GM18507 (cell line): ENCODE results near the gene OSBPL9.

Experiments
- DNase-seq: peaks from one replicate; pipeline ENCODE4 v3.0.0; 2011; ENCODE audit warnings: low read depth; ENCODE audit not compliant: insufficient read length; ENCODE audit errors: extremely low spot score
- FAIRE-seq: peaks from 2 replicates; lab custom pipeline; 2011; peaks lifted over from hg19 to GRCh38; lab: Jason Lieb, UNC

OSBPL9 gene

DNA sequence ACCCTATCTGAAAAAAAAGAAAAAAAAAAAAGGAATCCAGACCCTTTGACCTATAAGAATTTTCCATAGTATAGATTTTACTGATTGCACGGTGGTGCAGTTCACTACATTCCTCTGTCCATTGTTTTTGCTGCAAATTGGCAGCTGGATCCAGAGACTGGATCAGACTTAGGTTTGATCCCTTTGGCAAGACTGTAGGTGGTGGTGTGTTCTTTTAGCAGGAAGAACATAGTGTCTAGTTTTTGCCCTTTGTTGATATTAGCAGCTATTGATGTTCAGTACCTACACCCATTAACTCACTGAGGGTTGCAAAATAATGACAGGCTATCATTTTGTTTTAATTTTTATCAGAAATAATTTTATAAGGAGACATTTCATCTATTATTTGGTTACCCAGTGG, 37.1 kb downstream of the OSBPL9 start:
- DNase-seq: no peak
- FAIRE-seq: no peak

DNA sequence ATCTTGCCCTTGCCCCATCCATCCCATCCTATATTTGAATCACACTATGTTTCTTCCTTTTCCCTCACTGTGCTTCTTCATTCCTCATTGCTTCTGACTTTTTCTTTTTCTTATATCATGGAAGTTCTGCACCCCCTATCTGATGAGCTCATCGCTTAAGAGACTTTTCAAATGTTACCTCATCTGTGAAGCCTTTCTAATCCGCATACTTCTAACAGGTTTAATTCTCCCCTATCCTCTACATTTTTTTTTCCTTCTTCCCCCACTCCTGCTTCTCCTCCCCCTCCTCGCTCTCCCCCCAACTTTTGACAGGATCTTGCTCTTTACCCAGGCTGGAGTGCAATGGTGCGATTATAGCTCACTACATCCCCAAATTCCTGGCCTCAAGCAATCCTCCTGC, 39.5 kb downstream of the OSBPL9 start:
- no peak for FAIRE-seq
- no peak for DNase-seq

DNA sequence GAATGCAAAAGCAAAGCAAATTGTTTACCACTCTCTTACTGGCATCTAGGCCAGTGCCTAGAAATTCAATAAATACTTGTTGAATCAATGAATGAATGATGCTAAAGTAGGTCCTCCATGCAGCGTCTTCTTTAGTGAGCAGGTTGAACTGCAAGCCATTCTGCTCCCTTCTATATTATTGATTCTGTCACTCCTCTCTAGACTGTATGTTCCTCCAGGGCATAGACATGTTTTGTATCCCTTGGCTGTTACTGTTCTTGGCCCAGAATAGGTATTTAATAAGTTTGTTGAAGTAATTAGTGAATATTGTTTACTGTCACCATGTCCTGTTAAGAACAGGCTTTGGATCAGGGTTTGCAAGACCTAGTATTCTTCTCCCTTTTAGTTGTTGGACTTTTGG, 43.7 kb downstream of the OSBPL9 start:
- no peak for DNase-seq
- FAIRE-seq: no peak

DNA sequence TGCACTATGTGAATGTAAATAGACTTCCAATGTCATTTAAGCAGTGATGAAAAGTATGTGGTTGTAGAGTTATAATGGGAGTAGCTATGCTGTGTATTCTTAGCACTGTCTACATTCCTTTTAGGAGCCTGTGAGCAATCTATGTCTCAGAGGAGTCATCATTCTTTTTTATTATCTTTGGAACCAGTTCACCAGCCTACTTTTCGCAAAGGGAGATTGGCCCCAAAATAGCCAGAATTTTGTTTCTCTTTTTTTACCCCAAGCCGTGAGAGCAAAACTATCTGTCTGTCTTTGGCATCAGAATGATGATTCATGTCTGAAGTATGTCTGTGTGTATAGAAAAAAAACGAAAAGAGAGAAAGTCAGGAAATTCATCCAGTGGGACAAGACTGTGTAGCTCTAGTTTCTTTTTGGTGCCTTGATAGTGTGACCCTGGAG, 44.2 kb downstream of the OSBPL9 start:
- no peak for FAIRE-seq
- no peak for DNase-seq

DNA sequence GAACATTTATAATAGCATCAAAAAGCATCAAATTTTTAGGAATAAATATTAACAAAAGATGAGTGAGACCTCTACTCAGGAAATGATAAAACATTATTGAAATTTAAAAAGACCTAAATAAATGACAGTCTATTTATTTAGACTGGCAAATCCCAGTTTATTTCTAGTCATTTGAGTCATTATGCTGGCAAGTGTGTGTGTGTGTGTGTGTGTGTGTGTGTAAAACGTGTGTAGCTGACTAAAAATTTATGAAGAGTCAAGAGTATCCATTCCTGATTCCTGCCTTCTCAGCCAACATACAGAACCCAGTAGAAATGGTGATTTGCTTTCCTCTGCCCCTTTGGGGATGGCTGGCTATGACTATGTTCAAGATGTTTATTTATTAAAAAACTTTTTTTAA, 46.2 kb downstream of the OSBPL9 start:
- DNase-seq: no peak
- FAIRE-seq: no peak

DNA sequence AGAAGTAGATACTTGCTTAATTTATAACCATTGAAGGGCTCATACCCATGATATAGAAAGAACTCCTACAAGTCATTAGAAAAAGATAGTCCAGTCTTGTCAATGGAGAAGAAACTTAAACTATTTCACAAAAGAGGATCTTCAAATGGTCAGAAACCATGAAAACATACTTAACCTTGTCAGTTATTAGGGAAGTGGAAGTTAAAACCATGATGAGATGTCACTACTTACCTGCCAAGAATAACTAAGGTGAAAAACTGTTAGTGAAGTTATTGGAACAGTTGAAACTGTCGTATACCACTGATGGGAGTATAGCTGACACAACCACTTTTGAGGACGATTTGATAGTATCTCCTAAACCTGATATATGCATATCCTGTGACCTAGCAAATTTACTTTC, 46.8 kb downstream of the OSBPL9 start:
- FAIRE-seq: peak; percentile 54
- no peak for DNase-seq

DNA sequence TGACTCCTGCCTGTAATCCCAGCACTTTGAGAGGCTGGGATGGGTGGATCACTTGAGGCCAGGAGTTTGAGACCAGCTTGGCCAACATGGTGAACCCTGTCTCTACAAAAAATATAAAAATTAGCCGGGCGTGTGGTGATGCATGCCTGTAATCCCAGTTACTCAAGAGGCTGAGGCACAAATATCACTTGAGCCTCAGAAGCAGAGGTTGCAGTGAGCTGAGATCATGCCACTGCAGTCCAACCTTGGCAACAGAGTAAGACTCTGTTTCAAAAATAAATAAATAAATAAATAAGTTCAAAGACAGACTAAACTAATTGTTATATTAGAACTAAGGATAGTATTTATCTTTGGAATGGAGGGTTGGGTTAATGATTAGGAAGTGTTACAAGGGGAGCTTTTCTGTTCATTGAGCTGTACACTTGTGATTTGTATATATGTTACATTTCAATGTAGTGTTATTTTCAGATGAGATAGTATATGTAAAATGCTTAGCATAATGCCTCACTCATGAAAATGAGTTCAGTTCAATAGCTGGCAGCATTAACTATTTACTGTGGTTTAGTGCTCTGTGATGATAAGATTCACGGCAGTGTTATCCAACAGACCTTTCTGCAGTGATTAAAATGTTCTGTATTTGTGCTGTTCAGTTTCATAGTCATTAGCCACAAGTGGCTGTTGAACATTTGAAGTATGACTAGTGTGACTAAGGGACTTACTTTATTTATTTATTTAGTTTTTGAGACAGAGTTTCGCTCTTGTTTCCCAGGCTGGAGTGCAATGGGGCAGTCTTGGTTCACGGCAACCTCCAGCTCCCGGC, 47.7 kb downstream of the OSBPL9 start:
- FAIRE-seq (no peak), DNase-seq (no peak)

DNA sequence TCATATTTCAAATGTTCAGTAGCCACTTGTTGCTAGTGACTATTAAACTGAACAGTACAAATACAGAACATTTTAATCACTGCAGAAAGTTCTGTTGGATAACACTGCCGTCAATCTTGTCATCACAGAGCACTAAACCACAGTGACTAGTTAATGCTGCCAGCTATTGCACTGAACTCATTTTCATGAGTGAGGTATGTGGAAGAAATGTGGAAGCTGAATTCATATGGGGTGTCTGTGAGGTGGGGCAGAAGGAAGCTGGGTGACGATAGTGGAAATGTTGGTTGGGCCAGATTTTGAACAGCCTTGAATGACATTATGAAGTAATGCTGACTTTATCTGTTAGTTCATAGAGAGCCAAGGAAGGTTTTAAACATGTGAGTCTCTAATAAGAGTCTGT, 49.6 kb downstream of the OSBPL9 start:
- DNase-seq: no peak

DNA sequence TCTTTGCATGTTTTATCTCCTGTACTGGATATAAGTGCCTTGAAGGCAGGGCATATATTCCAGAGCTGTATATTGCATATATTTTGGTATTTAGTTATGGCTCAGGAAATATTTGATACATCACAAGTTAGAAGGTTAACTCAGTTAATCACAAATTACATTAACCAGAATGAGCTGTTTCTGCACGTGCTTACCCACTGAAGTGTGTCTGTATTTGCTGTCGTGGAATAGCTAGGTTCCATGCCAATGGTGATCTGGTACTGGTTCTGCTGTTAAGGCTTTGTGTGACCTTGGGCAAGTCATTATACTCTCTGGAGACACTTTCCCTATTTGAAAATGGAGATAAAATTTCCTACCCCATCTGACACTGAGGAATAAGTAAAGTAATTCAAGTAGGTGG, 50.7 kb downstream of the OSBPL9 start:
- no peak for FAIRE-seq
- no peak for DNase-seq

More for the DNA sequence above, 49.6 kb downstream of the OSBPL9 start:
- FAIRE-seq: no peak

DNA sequence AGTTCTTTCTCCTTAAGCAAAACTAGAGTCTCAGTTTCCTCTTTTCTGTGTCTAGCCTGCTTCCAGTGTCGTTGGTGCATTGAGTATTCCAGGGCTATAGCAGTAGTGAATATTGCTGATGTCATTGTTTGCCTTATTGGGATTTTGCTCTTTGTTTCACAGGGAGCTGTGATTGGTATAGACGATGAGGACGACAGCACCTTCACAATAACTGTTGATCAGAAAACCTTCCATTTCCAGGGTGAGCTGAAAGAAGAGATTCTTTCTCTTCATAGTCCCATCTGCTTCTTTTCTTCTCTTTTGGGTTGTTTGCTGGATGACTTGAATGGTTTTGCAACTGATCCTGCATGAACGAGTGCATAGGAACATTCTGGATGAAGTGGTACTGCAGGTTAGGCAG, 52.4 kb downstream of the OSBPL9 start:
- FAIRE-seq (no peak), DNase-seq (no peak)

DNA sequence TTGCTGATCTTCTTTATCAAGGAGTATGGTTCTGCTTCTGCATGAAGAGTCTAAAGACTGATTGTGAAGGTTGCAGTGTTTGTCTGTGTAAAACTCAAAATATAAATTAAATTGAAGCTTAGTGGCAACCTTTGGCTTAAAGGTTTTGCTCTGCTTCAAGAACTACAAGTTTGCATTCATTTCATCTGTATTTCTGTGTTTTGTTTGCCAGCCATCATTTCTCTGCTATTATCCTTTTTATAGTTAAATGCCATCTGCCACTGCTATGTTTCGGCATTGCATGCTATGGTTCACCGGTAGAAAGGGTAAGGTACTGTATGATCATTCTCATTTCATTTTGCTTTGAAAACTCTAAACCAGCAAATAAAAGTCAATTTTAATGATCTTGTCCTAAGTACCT, 52.9 kb downstream of the OSBPL9 start:
- FAIRE-seq (no peak), DNase-seq (no peak)

DNA sequence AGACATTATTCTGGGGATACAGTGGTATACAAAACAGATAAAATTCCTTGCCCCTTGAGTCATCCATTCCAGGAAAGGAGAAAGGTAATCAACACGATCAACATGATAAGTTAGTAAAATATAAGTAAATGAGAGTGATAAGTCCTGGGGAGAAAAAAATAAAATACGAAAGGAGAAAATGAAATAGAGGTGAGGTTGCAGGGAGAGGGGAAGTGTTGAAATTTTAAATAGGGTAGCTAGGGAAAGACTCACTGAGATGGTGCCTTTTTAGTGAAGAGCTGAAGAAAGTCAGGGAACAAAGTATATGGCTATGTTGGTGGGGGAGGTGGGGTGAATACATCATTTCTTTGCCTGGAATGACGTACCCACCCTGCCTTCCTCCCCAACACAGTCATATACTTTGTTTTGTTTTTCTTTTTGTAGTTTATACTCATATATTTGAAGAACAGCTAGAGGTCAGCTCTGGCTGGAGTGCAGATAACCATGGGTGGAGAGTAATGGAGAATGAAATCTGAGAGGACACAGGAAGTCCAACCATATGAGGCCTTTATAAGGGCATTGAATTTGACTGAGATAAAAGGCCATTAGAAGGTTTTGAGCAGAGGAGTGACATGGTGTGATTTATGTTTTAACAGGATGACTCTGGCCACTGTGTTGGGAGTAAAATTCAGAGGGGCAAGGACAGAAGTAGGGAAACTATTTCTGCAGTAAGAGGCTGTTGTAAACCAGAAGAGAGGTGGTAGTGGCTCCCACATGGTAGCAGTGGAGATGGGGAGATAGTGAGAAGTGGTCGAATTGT, 54.8 kb downstream of the OSBPL9 start:
- DNase-seq (no peak), FAIRE-seq (no peak)

DNA sequence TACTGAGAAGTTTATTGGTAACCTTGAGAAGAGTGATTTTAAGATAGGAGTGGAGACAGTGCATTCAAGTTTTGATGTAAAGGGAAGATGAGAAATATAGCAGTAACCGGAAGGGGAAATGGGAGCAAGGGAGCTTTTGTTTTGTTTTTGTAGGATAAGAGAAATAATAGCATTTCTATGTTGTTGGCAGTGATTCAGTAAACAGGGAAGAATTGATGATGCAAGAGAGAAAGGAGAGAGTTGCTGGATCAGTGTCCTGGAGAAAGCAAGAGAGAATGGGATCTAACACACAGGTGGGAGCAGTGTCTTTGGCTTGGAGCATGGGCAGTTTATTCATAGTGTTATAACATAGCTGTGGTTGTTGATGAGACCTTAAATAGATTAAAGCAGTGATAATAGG, 56.4 kb downstream of the OSBPL9 start:
- no peak for FAIRE-seq
- no peak for DNase-seq

DNA sequence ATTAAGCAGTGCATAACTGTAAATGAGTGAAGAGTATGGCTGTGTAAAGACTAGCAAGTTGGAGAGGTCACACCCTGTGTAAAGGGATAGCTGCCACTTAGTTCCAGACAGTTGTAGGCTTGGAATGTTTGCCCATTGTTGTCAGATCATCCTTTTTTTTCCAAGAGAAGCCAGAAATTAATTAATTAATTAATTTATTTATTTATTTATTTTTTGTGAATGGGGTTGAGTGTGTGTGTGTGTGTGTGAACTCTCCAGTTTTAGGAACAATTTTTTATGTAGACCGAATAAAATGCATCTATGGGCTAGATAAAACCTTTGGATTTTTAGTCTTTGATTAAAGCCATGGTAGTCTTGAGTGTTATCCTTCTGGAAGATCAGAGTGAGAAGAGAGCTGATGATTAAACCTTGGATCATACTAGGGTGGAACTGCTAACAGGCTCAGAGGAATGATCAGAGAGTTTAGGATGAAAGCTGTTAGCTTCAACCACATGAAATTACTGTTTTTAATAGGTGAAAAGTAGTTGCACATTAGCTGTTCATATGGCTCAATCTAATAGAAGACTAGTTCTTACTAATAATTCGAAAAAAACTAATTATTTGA, 58.4 kb downstream of the OSBPL9 start:
- FAIRE-seq (no peak), DNase-seq (no peak)

DNA sequence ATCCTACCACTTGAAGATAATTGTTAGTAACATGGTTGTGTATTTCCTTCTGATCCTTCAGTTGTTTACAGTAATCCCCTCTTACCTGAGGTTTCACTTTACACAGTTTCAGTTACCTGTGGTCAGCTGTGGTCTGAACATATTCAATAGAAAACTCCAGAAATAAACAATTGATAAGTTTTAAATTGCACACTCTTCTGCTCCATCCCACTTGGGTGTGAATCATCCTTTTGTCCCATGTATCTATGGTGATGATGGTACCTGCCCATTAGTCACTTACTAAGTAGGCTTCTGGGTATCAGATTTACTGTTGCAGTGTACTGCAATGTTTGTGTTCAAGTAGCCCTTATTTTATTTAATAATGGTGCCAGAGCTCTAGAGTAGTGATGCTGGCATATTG, 62.5 kb downstream of the OSBPL9 start:
- DNase-seq: no peak
- FAIRE-seq: no peak

DNA sequence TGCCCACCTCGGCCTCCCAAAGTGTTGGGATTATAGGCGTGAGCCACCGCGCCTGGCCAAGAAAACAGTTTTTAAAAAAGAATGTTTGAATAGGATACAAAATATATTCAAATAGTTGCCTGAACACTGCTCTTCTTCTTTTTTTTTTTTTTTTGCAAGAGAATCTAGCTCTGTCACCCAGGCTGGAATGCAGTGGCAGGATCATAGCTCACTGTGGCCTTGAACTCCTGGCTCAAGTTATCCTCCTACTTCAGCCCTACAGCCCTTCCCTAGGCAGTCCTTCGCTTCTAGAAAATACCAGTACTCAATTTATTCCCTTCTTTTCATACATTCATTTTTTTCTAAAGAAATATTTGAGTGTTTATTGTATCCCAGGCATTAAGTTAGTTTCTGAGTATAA, 67.9 kb downstream of the OSBPL9 start:
- FAIRE-seq: no peak
- DNase-seq: no peak

DNA sequence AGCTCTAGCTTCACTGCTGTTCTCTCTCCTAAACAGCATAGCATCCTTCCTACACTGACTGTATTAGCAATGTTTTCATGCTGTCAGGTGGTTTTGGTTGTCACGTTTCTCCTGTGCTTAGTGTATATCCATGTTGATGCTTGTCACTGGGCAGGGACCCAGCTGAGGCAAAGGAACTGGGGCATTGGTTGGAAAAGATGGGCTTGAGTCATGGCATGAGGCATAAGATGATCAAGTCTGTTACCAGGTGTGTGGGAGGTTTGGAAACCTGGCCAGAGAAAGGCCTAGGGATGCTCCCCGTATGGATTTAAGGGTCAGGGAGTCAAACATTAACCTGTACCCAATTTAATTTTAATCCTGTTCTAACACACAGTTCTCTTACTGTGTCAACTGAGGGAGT, 69.6 kb downstream of the OSBPL9 start:
- DNase-seq (no peak), FAIRE-seq (no peak)

DNA sequence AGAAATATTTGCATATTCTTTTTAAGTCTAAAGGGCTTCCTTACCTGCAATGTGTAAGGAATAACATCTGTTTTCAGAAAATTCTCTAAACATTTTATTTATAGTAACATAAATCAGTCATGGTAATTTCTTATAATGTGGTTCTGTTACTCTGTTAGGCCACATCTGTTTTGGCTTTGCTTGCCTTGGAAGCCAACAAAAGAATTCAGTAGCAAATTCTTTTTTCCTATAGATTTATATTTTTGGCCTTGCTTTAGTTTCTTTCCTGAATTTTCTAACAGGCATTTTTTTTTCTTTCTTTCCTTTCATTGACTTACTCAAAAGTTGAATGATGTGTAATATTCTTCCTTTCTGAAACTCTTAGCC, 72.2 kb downstream of the OSBPL9 start:
- DNase-seq (no peak), FAIRE-seq (no peak)

DNA sequence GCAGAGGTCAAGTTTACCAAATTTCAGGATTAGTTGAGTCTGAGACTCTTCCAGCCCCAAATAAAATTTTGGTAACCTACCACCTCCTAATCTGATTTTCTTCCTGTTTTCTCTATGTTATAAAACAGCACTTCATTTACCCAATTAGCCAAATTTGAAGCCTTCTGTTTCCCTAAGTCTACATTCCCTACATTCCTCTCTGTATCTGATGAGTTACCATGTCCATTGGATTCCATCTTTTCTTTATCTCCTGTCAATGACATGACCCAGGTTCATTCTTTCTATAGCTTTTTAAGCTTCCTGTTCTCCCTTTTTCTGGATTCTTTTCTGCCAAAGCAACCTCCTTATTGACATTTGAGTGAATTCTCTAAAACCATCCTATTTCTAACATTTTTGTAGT, 72.8 kb downstream of the OSBPL9 start:
- no peak for DNase-seq
- no peak for FAIRE-seq

DNA sequence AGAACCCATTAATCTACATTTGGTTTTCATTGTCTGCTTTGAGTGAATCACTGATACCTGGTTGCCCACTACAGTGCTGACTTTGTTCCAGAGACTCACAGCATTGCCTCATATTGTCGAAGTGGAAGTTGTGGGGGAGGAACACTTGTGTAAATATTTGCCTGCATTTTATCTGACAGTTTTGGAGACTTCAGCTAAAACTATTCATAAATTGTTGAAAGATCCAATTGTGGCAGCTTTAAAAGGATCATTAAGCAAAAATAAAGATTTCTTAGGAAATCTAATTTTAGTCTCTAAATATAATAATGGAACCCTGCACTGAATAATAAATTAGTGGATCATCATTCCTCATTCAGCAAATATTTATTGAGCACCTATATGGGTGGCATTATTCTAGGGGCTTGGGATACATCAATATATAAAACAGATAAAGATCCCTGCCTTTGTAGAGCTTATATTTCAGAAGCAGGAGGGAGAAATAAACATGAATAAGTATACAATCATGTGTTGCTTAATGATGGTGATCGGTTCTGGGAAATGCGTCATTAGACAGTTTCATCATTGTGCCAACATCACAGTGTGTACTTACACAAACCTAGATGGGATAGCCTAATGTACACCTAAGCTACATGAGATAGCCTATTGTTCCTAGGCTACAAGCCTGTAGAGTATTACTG, 73.5 kb downstream of the OSBPL9 start:
- no peak for FAIRE-seq
- no peak for DNase-seq
